ENCODE data around the gene TRMT1. TPM values are rescaled to one million over a fixed set of nuclear protein-coding genes. Genes with fewer than 3 reads are reported as not detected.
"Not testable (repeated sequence)": the region's sequence is repeated elsewhere in the genome, so short reads cannot be mapped to it uniquely, and the experiment has no call there.

TRMT1 gene
- 10 to 100 TPM; 19.4 to 42.5 (median 29.0) TPM for total RNA-seq

DNA sequence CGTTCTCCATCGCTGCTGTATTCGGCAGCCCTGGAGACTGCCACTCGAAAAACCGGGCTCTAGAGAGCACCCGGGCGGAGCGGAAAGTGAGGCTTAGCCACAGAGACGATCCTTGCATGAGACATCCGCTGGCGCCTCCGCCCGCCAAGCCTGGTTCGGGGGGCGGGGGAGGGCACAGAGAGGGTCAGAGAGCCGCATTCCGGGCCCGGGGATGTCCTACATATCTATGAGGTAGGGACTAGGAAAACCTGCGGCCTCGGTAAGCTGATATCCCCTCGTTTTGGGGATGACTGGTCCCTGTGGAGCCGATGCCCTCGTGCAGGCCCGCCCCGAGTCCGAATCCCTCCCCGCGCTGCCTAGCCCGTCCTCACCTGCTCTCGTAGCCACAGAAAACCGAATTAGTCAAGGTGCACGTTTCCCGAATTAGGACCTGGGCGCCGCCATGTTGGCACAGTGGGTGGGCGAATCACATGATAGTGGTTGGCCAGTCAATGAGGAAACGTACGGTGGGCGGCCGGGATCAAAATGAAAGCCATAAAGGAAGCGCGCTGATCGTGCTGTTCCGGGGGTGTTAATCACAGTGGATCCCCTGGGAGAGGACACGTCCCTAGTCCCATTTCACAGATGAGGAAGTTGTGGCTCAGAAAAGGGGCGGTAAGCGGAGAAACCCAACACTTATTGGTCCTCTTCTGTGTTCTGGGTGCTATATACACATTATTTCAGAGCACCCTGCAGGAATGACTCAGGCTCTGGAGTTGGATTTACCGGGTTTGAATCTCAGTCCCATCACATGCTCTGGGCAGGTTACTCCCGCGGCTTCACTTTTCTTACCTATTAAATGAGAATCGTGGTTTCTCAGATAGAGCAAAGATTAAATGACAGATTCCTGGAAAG lies at the start of gene TRMT1:
TRMT1 (minus strand) TSS at position 459 of the 894 bp plus-strand sequence; CDS start at position 118, 341 bp downstream.
- 1 to 4% methylated on average over 11 to 21 of the region's 51 CpGs for WGBS, 2 donors
- H3K4me1 ChIP-seq: peaks cover 33 to 56% (median 37%) of the 10 kb centered on the region in 3 donors
- H3K36me3 ChIP-seq: peaks cover 0 to 37% (median 0%) of the 10 kb centered on the region in 3 donors
- no peaks in the 10 kb centered on the region for H3K9me3 ChIP-seq
- H3K27ac ChIP-seq: peak within 1 kb of the TSS; percentile 86 to 90 (median 88)
- peak within 1 kb of the TSS; percentile 79 to 99 (median 98) for H3K4me3 ChIP-seq
- TF ChIP-seq POLR2A (IDR thresholded peaks at IDR 0.05): peak in 1 of 4 donors; percentile 52
- TF ChIP-seq, protein P1, sequence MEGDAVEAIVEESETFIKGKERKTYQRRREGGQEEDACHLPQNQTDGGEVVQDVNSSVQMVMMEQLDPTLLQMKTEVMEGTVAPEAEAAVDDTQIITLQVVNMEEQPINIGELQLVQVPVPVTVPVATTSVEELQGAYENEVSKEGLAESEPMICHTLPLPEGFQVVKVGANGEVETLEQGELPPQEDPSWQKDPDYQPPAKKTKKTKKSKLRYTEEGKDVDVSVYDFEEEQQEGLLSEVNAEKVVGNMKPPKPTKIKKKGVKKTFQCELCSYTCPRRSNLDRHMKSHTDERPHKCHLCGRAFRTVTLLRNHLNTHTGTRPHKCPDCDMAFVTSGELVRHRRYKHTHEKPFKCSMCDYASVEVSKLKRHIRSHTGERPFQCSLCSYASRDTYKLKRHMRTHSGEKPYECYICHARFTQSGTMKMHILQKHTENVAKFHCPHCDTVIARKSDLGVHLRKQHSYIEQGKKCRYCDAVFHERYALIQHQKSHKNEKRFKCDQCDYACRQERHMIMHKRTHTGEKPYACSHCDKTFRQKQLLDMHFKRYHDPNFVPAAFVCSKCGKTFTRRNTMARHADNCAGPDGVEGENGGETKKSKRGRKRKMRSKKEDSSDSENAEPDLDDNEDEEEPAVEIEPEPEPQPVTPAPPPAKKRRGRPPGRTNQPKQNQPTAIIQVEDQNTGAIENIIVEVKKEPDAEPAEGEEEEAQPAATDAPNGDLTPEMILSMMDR (IDR thresholded peaks at IDR 0.05): peak in 2 of 6 experiments; percentile 6 to 30
- H3K27me3 ChIP-seq: no peaks in the 10 kb centered on the region
- DNase-seq: peak; percentile 83
- intact Hi-C loops (cut with DNase I): no loop called here

DNA sequence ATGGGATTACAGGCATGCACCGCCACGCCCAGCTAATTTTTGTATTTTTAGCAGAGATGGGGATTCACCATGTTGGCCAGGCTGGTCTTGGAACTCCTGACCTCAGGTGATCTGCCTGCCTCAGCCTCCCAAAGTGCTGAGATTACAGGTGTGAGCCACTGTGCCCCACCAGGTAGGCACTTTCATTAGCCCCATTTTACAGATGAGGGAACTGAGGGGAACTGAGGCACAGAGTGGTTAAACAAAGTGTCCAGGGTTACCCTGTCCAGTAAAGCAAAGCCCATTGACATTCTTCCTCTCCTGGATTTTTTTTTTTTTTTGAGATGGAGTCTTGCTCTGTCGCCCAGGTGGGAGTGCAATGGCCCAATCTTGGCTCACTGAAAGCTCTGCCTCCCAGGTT lies 49.6 kb upstream of the TRMT1 start:
- intact Hi-C loops (cut with DNase I): loop anchor here (10.0 kb wide), 1 partner anchor 839 kb away; the partner anchor contains the start of gene RFX1

DNA sequence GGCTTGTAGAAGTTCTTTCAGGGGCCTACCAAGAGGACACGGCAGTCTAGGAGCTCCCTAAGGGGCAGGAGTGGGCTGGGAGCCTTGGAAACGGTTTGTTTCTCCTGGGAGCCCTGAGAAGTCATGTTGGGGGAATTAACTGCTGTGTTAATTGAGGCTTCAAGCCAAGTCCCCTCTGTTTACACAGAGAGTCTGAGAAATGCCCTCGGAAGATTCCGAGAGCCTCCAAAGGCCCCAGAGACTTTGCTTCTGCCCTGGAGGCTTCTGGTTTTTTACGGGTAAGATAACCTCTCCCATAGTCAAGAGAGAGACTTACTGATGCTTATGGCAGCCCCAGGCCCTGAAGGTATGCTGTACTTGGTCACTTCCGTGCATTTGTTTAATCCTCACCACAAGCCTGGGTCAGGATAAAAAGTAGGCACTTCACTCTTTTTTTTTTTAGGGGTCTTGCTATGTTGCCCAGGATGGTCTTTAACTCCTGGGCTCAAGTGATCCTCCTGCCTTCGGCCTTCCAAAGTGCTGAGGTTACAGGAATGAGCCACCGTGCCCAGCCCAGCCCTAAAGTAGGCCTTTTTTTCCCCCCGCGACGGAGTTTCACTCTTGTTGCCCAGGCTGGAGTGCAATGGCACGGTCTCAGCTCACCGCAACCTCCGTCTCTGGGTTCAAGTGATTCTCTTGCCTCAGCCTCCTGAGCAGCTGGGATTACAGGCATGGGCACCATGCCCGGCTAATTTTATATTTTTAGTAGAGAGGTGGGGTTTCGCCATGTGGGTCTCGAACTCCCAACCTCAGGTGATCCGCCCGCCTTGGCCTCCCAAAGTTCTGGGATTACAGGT lies 48.8 kb upstream of the TRMT1 start:
- no peak overlapping the region for H3K4me3 ChIP-seq
- intact Hi-C loops (cut with DNase I): loop anchor here (10.0 kb wide), 1 partner anchor 839 kb away; the partner anchor contains the start of gene RFX1
- no peaks in the 10 kb centered on the region for H3K36me3 ChIP-seq
- 71 to 78% methylated on average over 11 to 17 of the region's 19 CpGs for WGBS, 2 donors
- no peaks in the 10 kb centered on the region for H3K27me3 ChIP-seq
- TF ChIP-seq POLR2A (IDR thresholded peaks at IDR 0.05): no peak
- TF ChIP-seq, protein P1 (IDR thresholded peaks at IDR 0.05): no peak
- peak overlapping the region; percentile 92 to 97 (median 96) for H3K27ac ChIP-seq
- no peaks in the 10 kb centered on the region for H3K9me3 ChIP-seq
- DNase-seq: no peak
- peaks cover 61 to 100% (median 87%) of the 10 kb centered on the region in 3 donors for H3K4me1 ChIP-seq

More for the DNA sequence above, 49.6 kb upstream of the TRMT1 start:
- 82 to 86% methylated on average over 3 of the region's 3 CpGs for WGBS, 2 donors
- peaks cover 56 to 100% (median 87%) of the 10 kb centered on the region in 3 donors for H3K4me1 ChIP-seq
- H3K4me3 ChIP-seq, DNase-seq, H3K27me3 ChIP-seq, H3K36me3 ChIP-seq, H3K9me3 ChIP-seq: not testable (repeated sequence)
- peak overlapping the region; percentile 71 to 97 (median 93) for H3K27ac ChIP-seq

GRCh38 chr19:13164343-13165161 lies 48.0 kb upstream of the TRMT1 start:
- Histone ChIP-seq H3K4me3 (peak overlapping the region; percentile 15 to 60 (median 38)), H3K4me1 (peaks cover 57 to 96% (median 79%) of the 10 kb centered on the region in 3 donors), H3K9me3 (no peaks in the 10 kb centered on the region), H3K36me3 (no peaks in the 10 kb centered on the region), H3K27me3 (no peaks in the 10 kb centered on the region), H3K27ac (peak overlapping the region; percentile 92 to 97 (median 96))
- 12% methylated on average over 6 of the region's 19 CpGs; no CpG with 5 or more reads in 1 of the 2 donors for WGBS, 2 donors
- intact Hi-C loops (cut with DNase I): loop anchor here (10.0 kb wide), 1 partner anchor 840 kb away; the partner anchor contains the start of gene RFX1
- TF ChIP-seq, protein P1 (IDR thresholded peaks at IDR 0.05): no peak
- peak in 1 of 4 donors; percentile 24 for TF ChIP-seq POLR2A (IDR thresholded peaks at IDR 0.05)
- DNase-seq: no peak
